CD8-positive, alpha-beta memory T cell (primary cell): ENCODE results near the gene TOX3. TPM values are rescaled to one million over a fixed set of nuclear protein-coding genes. Genes with fewer than 3 reads are reported as not detected.

Experiments
- CTCF ChIA-PET: fragments of 350-600 bp; sonication (Branson Sonifier 250); formaldehyde crosslinking; loops from one replicate; lab custom pipeline; 2021; ENCODE audit warnings: antibody characterized with exemption; lab: Charles Lee
- POLR2A ChIA-PET: fragments of 350-600 bp; sonication (Branson Sonifier 250); formaldehyde crosslinking; loops from one replicate; lab custom pipeline; 2021; ENCODE audit warnings: antibody characterized with exemption; lab: Charles Lee
- DNase-seq, 5 donors: peaks; one replicate each; pipeline versions ENCODE4 v3.0.0 to v3.0.0-alpha.2; 2020 to 2022; ENCODE audit warnings: mixed read lengths in 1 of 5
- H3K27ac ChIP-seq: one replicate; pipeline ENCODE4 v1.7.0; 2013; ENCODE audit warnings: low read depth, mild to moderate bottlenecking, low read length, moderate library complexity
- H3K27me3 ChIP-seq: 2 replicates; pipeline ENCODE4 v1.7.0; 2013; ENCODE audit warnings: low read length, mild to moderate bottlenecking; ENCODE audit not compliant: insufficient read depth, poor library complexity, severe bottlenecking
- H3K36me3 ChIP-seq: 2 replicates; pipeline ENCODE4 v1.7.0; 2013; ENCODE audit warnings: mild to moderate bottlenecking, low read length, moderate library complexity; ENCODE audit not compliant: insufficient read depth
- H3K4me1 ChIP-seq: 2 replicates; pipeline ENCODE4 v1.7.0; 2013; ENCODE audit warnings: mild to moderate bottlenecking, low read length, moderate library complexity; ENCODE audit not compliant: insufficient read depth
- H3K4me3 ChIP-seq: 2 replicates; pipeline ENCODE4 v1.7.0; 2013; ENCODE audit warnings: mild to moderate bottlenecking, low read length
- H3K9me3 ChIP-seq: 2 replicates; pipeline ENCODE4 v1.7.0; 2013; ENCODE audit warnings: mild to moderate bottlenecking, low read length
- H3K27ac Mint-ChIP-seq, 8 donors: one replicate each; pipeline ENCODE4 v1.8.0; 2020 to 2021; ENCODE audit warnings: mixed read lengths in 8 of 8, mild to moderate bottlenecking in 6 of 8, inconsistent platforms in 3 of 8, moderate library complexity in 3 of 8
- H3K27me3 Mint-ChIP-seq, 2 donors: one replicate each; pipeline ENCODE4 v1.8.0; 2020 to 2021; ENCODE audit warnings: mixed read lengths in 2 of 2, mild to moderate bottlenecking in 1 of 2, moderate library complexity in 1 of 2
- H3K36me3 Mint-ChIP-seq, 3 donors: one replicate each; pipeline ENCODE4 v1.8.0; 2020 to 2021; ENCODE audit warnings: mixed read lengths in 3 of 3, inconsistent platforms in 1 of 3, mild to moderate bottlenecking in 1 of 3
- H3K4me1 Mint-ChIP-seq, 3 donors: one replicate each; pipeline ENCODE4 v1.8.0; 2020 to 2021; ENCODE audit warnings: mixed read lengths in 3 of 3, inconsistent platforms in 1 of 3, mild to moderate bottlenecking in 1 of 3
- H3K4me3 Mint-ChIP-seq, 7 donors: one replicate each; pipeline ENCODE4 v1.8.0; 2020 to 2021; ENCODE audit warnings: mixed read lengths in 7 of 7, mild to moderate bottlenecking in 6 of 7, moderate library complexity in 4 of 7, inconsistent platforms in 2 of 7
- H3K9me3 Mint-ChIP-seq, 5 donors: one replicate each; pipeline ENCODE4 v1.8.0; 2020 to 2022; ENCODE audit warnings: mixed read lengths in 5 of 5, mild to moderate bottlenecking in 3 of 5, moderate library complexity in 2 of 5, inconsistent platforms in 1 of 5
- polyA plus RNA-seq: library from polyadenylated mRNA; unstranded; fragments of 300-500 nt; fragmentation: Illumina TruSeq; gene quantifications from one replicate; pipeline ENCODE4 v1.2.3, GENCODE V29; 2021
- total RNA-seq, 2 experiments: library from RNA; stranded (reverse); gene quantifications; one replicate each; pipeline ENCODE4 v1.2.3, GENCODE V29; 2021

TOX3 gene
- total and polyA plus RNA-seq, 3 experiments from 2014 or later = not detected

DNA sequence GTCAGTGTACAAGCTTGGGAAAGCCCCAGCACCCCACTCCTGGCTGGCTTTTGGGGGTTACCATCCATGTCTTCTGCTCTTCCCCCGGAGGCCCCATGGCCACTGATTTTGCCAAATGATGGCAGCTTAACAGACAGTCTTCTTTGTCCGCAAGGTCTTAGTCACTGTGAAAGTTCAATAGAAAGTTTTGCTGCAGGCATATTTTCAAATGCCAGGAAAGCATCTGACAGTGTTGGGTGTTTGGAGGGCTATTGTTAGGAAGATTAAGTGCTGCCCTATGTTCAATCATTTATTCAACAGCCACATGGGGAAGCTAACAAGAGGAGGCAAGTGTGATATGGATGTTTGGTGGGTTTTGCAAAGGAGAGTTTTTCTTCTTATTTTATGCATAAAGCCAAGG lies 122.4 kb downstream of the TOX3 start:
- DNase-seq = no peak
- H3K36me3 Mint-ChIP-seq = no peaks in the 10 kb centered on the region
- Histone ChIP-seq H3K4me3 (no peak overlapping the region), H3K27ac (no peak overlapping the region), H3K36me3 (no peaks in the 10 kb centered on the region), H3K4me1 (no peaks in the 10 kb centered on the region), H3K9me3 (no peaks in the 10 kb centered on the region), H3K27me3 (no peaks in the 10 kb centered on the region)
- ChIA-PET CTCF (no interaction called here), POLR2A (no interaction called here)
- peak overlapping the region in 1 of 8 donors; percentile 3 for H3K27ac Mint-ChIP-seq
- H3K4me3 Mint-ChIP-seq = no peak overlapping the region
- H3K9me3 Mint-ChIP-seq = peaks cover 0 to 5% (median 4%) of the 10 kb centered on the region in 5 donors
- H3K4me1 Mint-ChIP-seq = no peaks in the 10 kb centered on the region
- no peaks in the 10 kb centered on the region for H3K27me3 Mint-ChIP-seq

DNA sequence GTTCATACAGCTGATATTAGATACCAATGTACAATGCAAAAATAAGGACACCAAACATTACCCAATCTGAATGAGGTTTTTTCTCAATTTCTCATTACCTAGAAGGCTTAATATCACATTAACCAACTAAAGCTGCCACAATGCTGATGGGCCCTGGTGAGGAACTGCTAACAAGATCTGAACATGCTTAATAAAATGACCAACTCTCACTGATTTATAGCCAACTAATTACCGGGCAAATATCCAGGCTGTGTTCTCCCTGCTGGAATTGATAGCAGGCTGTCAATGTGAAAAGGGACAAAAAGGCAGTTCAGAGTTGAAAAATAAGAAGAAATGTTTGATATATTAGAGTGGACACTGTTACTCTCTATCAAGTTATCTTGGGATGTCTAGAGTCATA lies 124.6 kb downstream of the TOX3 start:
- ChIA-PET POLR2A (no interaction called here), CTCF (no interaction called here)
- no peaks in the 10 kb centered on the region for H3K4me1 ChIP-seq

DNA sequence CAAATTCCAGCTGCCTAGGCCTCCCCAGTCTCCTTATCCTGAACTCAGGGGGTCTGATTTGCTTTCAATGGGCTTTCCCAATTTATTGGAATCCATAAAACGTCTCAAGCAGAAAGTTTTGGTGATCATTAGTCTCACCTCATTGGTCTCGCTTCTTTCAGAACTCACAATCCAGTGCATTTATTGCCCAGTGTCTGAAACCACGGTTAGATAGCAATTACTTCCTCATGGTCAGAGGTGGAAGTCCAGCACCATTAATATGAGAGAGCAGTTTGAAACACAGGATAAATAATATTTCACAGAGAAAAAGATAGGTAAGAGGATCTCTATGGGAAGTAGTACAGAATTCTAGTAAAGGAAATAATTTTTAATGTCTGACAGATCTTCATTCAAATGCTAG lies 128.7 kb downstream of the TOX3 start:
- Histone ChIP-seq H3K27me3 (no peaks in the 10 kb centered on the region), H3K36me3 (no peaks in the 10 kb centered on the region), H3K9me3 (no peaks in the 10 kb centered on the region), H3K4me1 (no peaks in the 10 kb centered on the region), H3K27ac (no peak overlapping the region), H3K4me3 (no peak overlapping the region)
- ChIA-PET CTCF (no interaction called here), POLR2A (no interaction called here)
- H3K27me3 Mint-ChIP-seq = no peaks in the 10 kb centered on the region
- H3K9me3 Mint-ChIP-seq = peaks cover 3 to 23% (median 6%) of the 10 kb centered on the region in 5 donors
- no peaks in the 10 kb centered on the region for H3K4me1 Mint-ChIP-seq
- no peak overlapping the region for H3K27ac Mint-ChIP-seq
- no peaks in the 10 kb centered on the region for H3K36me3 Mint-ChIP-seq
- H3K4me3 Mint-ChIP-seq = no peak overlapping the region
- no peak for DNase-seq

More for the DNA sequence above, 124.6 kb downstream of the TOX3 start:
- H3K9me3 Mint-ChIP-seq = peaks cover 0 to 6% (median 5%) of the 10 kb centered on the region in 5 donors
- no peaks in the 10 kb centered on the region for H3K36me3 ChIP-seq
- H3K27me3 ChIP-seq = no peaks in the 10 kb centered on the region
- no peak overlapping the region for H3K4me3 ChIP-seq
- H3K36me3 Mint-ChIP-seq = no peaks in the 10 kb centered on the region
- DNase-seq = no peak
- H3K27ac Mint-ChIP-seq = no peak overlapping the region
- no peaks in the 10 kb centered on the region for H3K4me1 Mint-ChIP-seq
- no peak overlapping the region for H3K27ac ChIP-seq
- H3K4me3 Mint-ChIP-seq = no peak overlapping the region
- H3K9me3 ChIP-seq = no peaks in the 10 kb centered on the region
- no peaks in the 10 kb centered on the region for H3K27me3 Mint-ChIP-seq

DNA sequence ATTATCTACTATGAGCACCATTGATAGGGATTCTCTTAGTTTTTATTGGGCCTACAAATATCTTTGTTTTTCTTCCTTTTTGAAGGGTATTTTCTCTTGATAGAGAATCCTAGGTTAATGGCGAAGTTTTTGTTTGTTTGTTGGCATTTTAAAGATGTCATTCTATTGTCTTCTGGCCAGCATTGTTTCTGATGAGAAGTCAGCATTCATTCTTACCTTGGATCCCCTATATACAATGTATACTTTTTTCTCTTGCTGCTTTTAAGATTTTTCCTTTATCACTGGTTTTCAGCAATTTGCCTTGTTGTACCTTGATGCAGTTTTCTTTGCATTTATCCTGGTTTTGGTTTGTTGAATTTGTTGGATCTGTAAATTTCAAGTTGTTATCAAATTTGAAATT lies 130.1 kb downstream of the TOX3 start:
- H3K27me3 ChIP-seq = no peaks in the 10 kb centered on the region
- no peak overlapping the region for H3K27ac Mint-ChIP-seq
- H3K36me3 Mint-ChIP-seq = no peaks in the 10 kb centered on the region
- ChIA-PET POLR2A (no interaction called here), CTCF (no interaction called here)
- peaks cover 2 to 27% (median 6%) of the 10 kb centered on the region in 5 donors for H3K9me3 Mint-ChIP-seq
- no peak overlapping the region for H3K4me3 Mint-ChIP-seq
- H3K4me1 Mint-ChIP-seq = no peaks in the 10 kb centered on the region
- no peaks in the 10 kb centered on the region for H3K9me3 ChIP-seq
- no peaks in the 10 kb centered on the region for H3K4me1 ChIP-seq
- H3K36me3 ChIP-seq = no peaks in the 10 kb centered on the region
- DNase-seq = no peak
- H3K27me3 Mint-ChIP-seq = no peaks in the 10 kb centered on the region
- H3K27ac ChIP-seq = no peak overlapping the region
- no peak overlapping the region for H3K4me3 ChIP-seq

DNA sequence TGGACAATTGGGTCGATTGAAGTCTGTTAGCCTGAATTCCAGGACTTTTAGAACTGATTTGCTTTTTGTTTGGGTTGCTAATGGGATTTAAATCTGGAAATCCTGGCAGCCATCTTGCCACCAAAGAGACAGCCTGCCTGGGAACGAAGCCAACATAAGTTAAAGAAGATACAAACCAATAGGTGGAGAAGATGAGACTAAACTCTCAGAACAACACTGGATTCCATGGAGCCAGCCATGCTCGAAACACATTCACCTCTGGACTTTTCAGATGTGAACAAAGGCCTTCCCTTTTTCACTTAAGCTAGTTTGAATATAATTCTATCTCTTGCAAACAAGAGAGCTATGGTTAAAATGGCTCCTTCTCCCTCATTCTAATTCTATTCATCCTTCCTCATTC lies 135.9 kb downstream of the TOX3 start:
- no peaks in the 10 kb centered on the region for H3K4me1 Mint-ChIP-seq
- no peak for DNase-seq
- no peaks in the 10 kb centered on the region for H3K27me3 ChIP-seq
- H3K27ac ChIP-seq = no peak overlapping the region
- no peaks in the 10 kb centered on the region for H3K36me3 Mint-ChIP-seq
- no peak overlapping the region for H3K4me3 Mint-ChIP-seq
- peaks cover 0 to 21% (median 0%) of the 10 kb centered on the region in 5 donors for H3K9me3 Mint-ChIP-seq
- ChIA-PET POLR2A (no interaction called here), CTCF (no interaction called here)
- H3K27ac Mint-ChIP-seq = no peak overlapping the region
- no peak overlapping the region for H3K4me3 ChIP-seq
- H3K36me3 ChIP-seq = no peaks in the 10 kb centered on the region
- no peaks in the 10 kb centered on the region for H3K4me1 ChIP-seq
- H3K27me3 Mint-ChIP-seq = no peaks in the 10 kb centered on the region
- H3K9me3 ChIP-seq = no peaks in the 10 kb centered on the region

DNA sequence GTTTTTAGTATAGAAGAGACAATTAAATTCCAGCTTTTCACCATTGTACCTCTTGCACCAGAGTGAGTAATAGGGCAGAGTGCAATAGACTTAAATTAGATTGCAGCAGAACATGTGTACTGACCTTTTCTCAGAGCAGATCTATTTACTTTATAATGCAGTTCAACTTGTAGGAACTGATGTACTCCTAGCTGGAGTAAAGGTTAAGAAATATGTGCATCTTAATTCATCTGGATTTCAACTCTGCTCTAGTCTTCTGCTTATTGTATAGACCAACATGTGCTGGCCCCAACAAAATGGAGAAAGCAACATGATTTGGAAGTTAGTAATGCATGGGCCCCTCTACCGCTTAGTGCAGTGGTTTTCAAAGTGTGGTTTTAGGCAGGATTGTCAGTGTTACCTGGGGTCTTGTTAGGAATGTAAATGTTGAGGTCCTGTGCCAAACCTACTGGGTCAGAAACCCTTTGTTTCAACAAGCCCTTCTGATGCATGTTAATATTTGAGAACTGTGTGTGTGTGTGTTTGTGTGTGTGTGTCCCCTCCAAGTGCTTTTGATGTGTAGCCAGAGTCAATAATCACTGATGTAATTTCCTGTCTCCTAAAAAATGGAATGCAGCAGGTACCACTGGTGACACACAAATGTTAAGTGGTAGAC lies 138.6 kb downstream of the TOX3 start:
- no peaks in the 10 kb centered on the region for H3K36me3 Mint-ChIP-seq
- Histone ChIP-seq H3K4me1 (no peaks in the 10 kb centered on the region), H3K36me3 (no peaks in the 10 kb centered on the region), H3K27ac (no peak overlapping the region), H3K9me3 (no peaks in the 10 kb centered on the region), H3K27me3 (no peaks in the 10 kb centered on the region), H3K4me3 (no peak overlapping the region)
- no peaks in the 10 kb centered on the region for H3K27me3 Mint-ChIP-seq
- no peak overlapping the region for H3K4me3 Mint-ChIP-seq
- no peaks in the 10 kb centered on the region for H3K4me1 Mint-ChIP-seq
- no peak for DNase-seq
- no peak overlapping the region for H3K27ac Mint-ChIP-seq
- ChIA-PET POLR2A (no interaction called here), CTCF (no interaction called here)
- peaks cover 0 to 13% (median under 1%) of the 10 kb centered on the region in 5 donors for H3K9me3 Mint-ChIP-seq

DNA sequence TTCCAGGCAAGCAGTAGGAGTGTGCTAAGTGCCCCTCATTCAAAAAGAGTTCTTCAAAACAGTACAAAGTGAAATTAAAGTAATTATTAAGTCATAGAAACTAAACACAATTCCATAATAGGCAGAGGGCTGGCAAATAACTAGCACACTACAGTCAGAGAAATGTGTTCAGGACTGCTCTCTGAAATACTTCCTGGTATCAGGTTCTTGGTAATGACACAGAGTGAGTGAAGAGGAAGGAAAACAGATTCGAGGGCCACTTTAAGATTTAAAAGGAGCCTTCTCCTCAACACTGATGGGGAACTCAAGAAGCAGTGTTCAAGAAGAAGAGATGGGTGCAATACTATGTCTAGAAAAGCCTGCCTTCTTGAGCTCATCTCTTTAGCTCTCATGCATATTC lies 139.2 kb downstream of the TOX3 start:
- CTCF ChIA-PET = no interaction called here
- Histone ChIP-seq H3K36me3 (no peaks in the 10 kb centered on the region), H3K4me1 (no peaks in the 10 kb centered on the region), H3K27ac (no peak overlapping the region), H3K4me3 (no peak overlapping the region), H3K27me3 (no peaks in the 10 kb centered on the region), H3K9me3 (no peaks in the 10 kb centered on the region)
- DNase-seq = no peak
- H3K4me3 Mint-ChIP-seq = no peak overlapping the region
- H3K9me3 Mint-ChIP-seq = peaks cover 0 to 13% (median 2%) of the 10 kb centered on the region in 5 donors
- no peaks in the 10 kb centered on the region for H3K36me3 Mint-ChIP-seq
- peak overlapping the region in 1 of 8 donors; percentile 16 for H3K27ac Mint-ChIP-seq
- POLR2A ChIA-PET = no interaction called here
- H3K4me1 Mint-ChIP-seq = no peaks in the 10 kb centered on the region
- H3K27me3 Mint-ChIP-seq = no peaks in the 10 kb centered on the region

DNA sequence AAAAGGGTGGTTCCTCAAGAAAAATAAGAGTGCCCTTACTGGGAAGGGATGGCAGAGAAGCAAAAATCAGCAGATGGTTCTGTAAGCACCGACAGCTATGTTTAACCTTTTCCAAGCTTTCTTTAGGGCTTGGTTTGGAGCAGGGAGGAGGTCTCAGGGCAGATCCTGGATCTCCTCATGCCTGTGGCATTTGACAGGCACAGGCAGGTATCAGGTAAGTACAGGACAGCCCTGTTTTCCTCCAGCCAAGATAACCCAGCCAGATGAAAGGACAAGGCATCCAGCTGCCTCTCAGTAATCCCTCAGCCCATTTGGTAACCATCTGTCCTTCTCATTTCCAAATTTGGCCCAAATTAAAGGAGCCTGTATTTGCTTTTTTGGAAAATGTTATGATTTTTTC lies 141.5 kb downstream of the TOX3 start:
- peaks cover 0 to 8% (median 2%) of the 10 kb centered on the region in 5 donors for H3K9me3 Mint-ChIP-seq
- no peak for DNase-seq
- ChIA-PET CTCF (no interaction called here), POLR2A (no interaction called here)
- H3K4me1 Mint-ChIP-seq = no peaks in the 10 kb centered on the region
- H3K4me3 ChIP-seq = no peak overlapping the region
- H3K9me3 ChIP-seq = no peaks in the 10 kb centered on the region
- no peak overlapping the region for H3K4me3 Mint-ChIP-seq
- H3K4me1 ChIP-seq = no peaks in the 10 kb centered on the region
- no peak overlapping the region for H3K27ac Mint-ChIP-seq
- no peaks in the 10 kb centered on the region for H3K36me3 ChIP-seq
- H3K27me3 Mint-ChIP-seq = no peaks in the 10 kb centered on the region
- no peak overlapping the region for H3K27ac ChIP-seq
- no peaks in the 10 kb centered on the region for H3K27me3 ChIP-seq
- H3K36me3 Mint-ChIP-seq = no peaks in the 10 kb centered on the region
